OCI-LY3 (cell line): Measurements from ENCODE around the gene KLHL30.

Experiments
- H2AFZ ChIP-seq: fragments of 200-600, 300-600 bp; shearing (Covaris generic); 2 replicates; pipeline ENCODE4 v1.6.0; 2014; ENCODE audit warnings: antibody characterized with exemption, low read depth, low read length
- H3K27ac ChIP-seq: fragments of 200-600, 300-600 bp; sonication (generic); 2 replicates; pipeline ENCODE4 v1.5.1; 2014; ENCODE audit warnings: mild to moderate bottlenecking, low read length, moderate library complexity, mixed read lengths
- H3K27me3 ChIP-seq: fragments of 200-600, 300-600 bp; sonication (generic); 2 replicates; pipeline ENCODE4 v1.6.1; 2014; ENCODE audit warnings: low read depth, low read length, mixed read lengths
- H3K36me3 ChIP-seq: fragments of 200-600, 300-600 bp; sonication (generic); replicated peaks from 2 replicates; pipeline ENCODE3; 2014; ENCODE audit warnings: low read depth, low read length, mixed read lengths
- H3K4me1 ChIP-seq: fragments of 300-600, 200-600 bp; sonication (generic); 2 replicates; pipeline ENCODE4 v1.6.1; 2014; ENCODE audit warnings: low read length, mixed read lengths
- H3K4me2 ChIP-seq: fragments of 200-600, 300-600 bp; sonication (generic); 2 replicates; pipeline ENCODE4 v1.6.1; 2014; ENCODE audit warnings: low read length, mixed read lengths
- H3K4me3 ChIP-seq: fragments of 300-600, 200-600 bp; sonication (generic); 2 replicates; pipeline ENCODE4 v1.5.1; 2014; ENCODE audit warnings: antibody characterized with exemption, mild to moderate bottlenecking, low read length, moderate library complexity
- H3K79me2 ChIP-seq: fragments of 300-600, 200-600 bp; shearing (Covaris generic); 2 replicates; pipeline ENCODE4 v1.6.1; 2014; ENCODE audit warnings: mild to moderate bottlenecking, low read length, mixed read lengths
- H3K9ac ChIP-seq: fragments of 300-600, 200-600 bp; shearing (Covaris generic); 2 replicates; pipeline ENCODE4 v1.6.0; 2014; ENCODE audit warnings: mild to moderate bottlenecking, low read length, moderate library complexity
- H3K9me3 ChIP-seq: fragments of 200-600, 300-600 bp; shearing (Covaris generic); 2 replicates; pipeline ENCODE4 v1.6.1; 2014; ENCODE audit warnings: low read length, mixed read lengths; ENCODE audit not compliant: insufficient read depth
- H4K20me1 ChIP-seq: fragments of 200-600, 300-600 bp; sonication (generic); 2 replicates; pipeline ENCODE4 v1.6.1; 2016; ENCODE audit warnings: low read length, mixed read lengths; ENCODE audit not compliant: insufficient read depth
- EZH2phosphoT487 ChIP-seq: fragments of 200-600 bp; shearing (Covaris generic); IDR thresholded peaks from 2 replicates; pipeline ENCODE4 v1.6.1; 2018; ENCODE audit warnings: antibody characterized with exemption, mixed run types, low read depth
- TF ChIP-seq, protein P1 (sequence below): fragments of 200-600, 300-600 bp; sonication (generic); IDR thresholded peaks from 2 replicates; pipeline ENCODE4 v1.5.1; 2014; ENCODE audit warnings: antibody characterized with exemption, low read length, low read depth

KLHL30 gene

DNA sequence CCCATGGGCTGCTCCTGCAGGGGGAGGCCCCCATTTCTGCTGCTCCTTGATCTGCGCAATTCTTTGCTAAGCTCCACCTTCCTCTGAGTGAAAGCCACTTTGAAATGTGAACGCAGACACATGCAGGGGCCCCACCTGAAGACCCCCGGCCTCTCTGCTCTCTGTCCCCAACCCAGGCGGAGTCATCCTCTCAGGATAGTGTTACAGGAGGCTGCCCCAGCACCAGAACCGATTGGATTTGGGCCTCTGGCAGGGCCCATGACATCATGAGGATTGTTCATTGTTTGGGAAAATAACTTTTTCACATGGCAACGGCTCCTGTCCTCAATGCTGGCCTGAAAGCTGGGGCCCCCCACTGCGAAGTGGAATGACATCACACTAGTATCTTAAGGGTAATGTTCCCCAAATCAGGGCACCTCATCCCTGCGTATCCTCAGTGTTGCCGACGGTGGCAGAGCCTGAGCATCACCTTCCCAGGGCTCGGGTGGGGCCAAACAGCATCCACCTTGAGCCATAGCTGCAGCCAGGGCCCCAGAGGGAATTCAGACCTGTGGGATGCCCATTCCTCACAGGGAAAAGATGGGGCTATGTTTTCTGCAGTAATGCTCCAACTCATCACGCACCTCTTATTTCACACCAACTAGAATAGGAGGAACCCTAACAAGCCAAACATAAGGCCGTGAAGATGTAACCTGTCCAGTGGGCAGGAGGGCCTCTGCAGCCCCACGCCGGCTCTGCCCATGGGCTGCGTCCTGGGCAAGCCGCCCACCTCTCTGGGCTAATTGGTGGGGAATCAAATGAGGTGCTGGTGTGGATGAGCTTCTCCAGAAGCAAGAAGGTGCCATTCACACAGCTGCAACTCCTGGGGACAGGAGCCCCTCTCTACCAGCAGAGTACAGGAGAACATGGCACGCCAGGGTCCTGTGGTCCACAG lies 17.6 kb downstream of the KLHL30 start:
- Histone ChIP-seq H3K4me3 (no peak overlapping the region), H3K27me3 (no peaks in the 10 kb centered on the region), H3K9me3 (no peaks in the 10 kb centered on the region), H3K9ac (no peak overlapping the region), H3K4me2 (no peak overlapping the region), H2AFZ (no peak overlapping the region), H3K4me1 (peaks cover 14% of the 10 kb centered on the region), H3K27ac (no peak overlapping the region), H3K79me2 (no peaks in the 10 kb centered on the region), H4K20me1 (no peaks in the 10 kb centered on the region), H3K36me3 (no peaks in the 10 kb centered on the region)
- TF ChIP-seq, protein P1, sequence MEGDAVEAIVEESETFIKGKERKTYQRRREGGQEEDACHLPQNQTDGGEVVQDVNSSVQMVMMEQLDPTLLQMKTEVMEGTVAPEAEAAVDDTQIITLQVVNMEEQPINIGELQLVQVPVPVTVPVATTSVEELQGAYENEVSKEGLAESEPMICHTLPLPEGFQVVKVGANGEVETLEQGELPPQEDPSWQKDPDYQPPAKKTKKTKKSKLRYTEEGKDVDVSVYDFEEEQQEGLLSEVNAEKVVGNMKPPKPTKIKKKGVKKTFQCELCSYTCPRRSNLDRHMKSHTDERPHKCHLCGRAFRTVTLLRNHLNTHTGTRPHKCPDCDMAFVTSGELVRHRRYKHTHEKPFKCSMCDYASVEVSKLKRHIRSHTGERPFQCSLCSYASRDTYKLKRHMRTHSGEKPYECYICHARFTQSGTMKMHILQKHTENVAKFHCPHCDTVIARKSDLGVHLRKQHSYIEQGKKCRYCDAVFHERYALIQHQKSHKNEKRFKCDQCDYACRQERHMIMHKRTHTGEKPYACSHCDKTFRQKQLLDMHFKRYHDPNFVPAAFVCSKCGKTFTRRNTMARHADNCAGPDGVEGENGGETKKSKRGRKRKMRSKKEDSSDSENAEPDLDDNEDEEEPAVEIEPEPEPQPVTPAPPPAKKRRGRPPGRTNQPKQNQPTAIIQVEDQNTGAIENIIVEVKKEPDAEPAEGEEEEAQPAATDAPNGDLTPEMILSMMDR, result no peak
- TF ChIP-seq EZH2phosphoT487, result no peak

DNA sequence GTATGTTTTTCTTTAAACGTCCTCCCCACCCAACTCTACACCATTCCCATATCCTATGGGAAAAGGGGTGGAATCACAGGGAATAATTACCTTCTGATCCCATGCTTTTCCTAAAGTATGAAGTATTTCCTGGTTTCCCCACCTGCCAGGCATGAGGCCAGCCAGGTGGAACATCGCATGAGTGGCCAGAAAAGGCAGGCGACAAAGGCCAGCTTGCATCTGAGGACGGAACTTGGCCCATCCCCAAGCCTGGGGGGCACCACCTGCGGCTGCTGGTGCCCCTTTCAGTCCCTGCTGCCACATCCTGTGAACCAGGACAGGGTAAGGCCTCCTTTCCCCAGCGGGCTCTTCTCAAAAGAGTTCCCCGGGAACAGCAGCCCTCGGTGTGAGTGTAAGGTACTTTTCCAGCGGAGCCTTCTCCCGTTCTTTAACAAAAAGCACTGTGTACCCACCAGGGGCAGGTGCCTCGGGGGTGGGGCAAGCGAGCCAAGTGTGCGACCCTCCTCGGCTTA lies 19.1 kb downstream of the KLHL30 start:
- Histone ChIP-seq H3K4me2 (no peak overlapping the region), H3K36me3 (no peaks in the 10 kb centered on the region), H3K79me2 (no peaks in the 10 kb centered on the region), H3K4me3 (no peak overlapping the region), H3K9me3 (no peaks in the 10 kb centered on the region), H2AFZ (no peak overlapping the region), H3K4me1 (peaks cover 16% of the 10 kb centered on the region), H3K9ac (no peak overlapping the region), H3K27ac (no peak overlapping the region), H4K20me1 (no peaks in the 10 kb centered on the region), H3K27me3 (no peaks in the 10 kb centered on the region)
- TF ChIP-seq EZH2phosphoT487, result no peak
- TF ChIP-seq, protein P1, result no peak

DNA sequence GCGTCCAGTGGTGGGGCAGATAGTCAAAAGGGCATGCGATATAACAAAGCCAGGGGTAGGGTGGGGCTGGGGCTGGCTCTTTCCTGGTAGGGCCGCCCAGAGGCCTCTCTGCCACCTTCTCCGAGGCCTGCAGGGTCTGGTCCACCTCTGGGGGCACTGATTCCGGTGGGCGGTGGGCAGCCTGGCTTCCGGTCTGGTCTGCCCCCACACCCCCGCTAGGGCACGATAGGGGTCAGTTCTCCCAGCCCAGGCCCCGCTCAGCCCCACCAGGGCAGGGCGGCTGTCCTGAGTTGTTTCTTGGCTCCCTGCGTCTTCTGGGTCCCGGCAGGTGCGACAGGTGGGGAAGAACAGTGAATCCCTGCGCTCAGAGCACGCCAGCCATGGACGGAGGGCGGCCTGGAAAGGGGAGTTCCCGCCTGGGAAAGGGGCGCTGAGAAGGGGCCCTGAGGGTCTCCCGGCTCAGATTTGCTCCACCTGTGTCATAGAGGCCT lies 19.6 kb downstream of the KLHL30 start:
- no peak overlapping the region for H3K27ac ChIP-seq
- no peaks in the 10 kb centered on the region for H3K36me3 ChIP-seq
- no peak overlapping the region for H3K4me2 ChIP-seq
- H4K20me1 ChIP-seq, result no peaks in the 10 kb centered on the region
- H3K79me2 ChIP-seq, result no peaks in the 10 kb centered on the region
- H3K4me3 ChIP-seq, result no peak overlapping the region
- no peak overlapping the region for H2AFZ ChIP-seq
- peaks cover 16% of the 10 kb centered on the region for H3K4me1 ChIP-seq
- no peaks in the 10 kb centered on the region for H3K27me3 ChIP-seq
- TF ChIP-seq, protein P1, result no peak
- no peak for TF ChIP-seq EZH2phosphoT487
- no peaks in the 10 kb centered on the region for H3K9me3 ChIP-seq
- H3K9ac ChIP-seq, result no peak overlapping the region

DNA sequence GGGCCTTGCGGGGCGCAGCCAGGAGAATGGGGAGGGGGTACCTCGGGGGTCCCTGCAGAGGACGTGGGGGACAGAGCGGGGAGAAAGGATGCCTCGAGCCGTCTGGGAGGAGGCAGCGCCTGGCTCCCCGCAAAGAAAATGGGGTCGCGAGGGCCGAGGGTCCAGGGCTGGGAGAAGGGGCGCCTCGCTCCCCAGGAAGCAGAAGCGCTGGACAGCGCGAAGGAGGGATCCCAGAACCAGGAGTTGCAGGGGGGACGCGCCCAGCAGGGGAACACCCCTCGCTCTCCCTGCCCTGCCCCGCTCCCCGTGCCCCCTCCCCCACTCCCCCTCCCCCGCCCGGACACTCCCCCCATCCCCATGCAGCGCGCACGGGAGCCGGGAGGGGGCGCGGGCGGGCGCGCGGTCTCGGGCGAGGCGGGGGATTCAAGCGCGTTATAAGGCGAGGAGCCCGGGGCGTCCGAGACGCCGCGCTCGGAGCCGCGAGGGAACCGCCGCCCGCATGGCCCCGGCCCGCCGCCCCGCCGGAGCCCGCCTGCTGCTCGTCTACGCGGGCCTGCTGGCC lies 20.1 kb downstream of the KLHL30 start, which contains the start of gene ERFE:
TSS of gene ERFE (plus strand) at position 462 of the 562 bp plus-strand sequence. CDS start at position 500, 38 bp downstream.
- Histone ChIP-seq H3K27me3 (no peaks in the 10 kb centered on the region), H3K9ac (peak within 1 kb of the TSS; percentile 72), H3K36me3 (no peaks in the 10 kb centered on the region), H4K20me1 (no peaks in the 10 kb centered on the region), H3K79me2 (no peaks in the 10 kb centered on the region), H3K9me3 (no peaks in the 10 kb centered on the region), H2AFZ (peak within 1 kb of the TSS; percentile 77; the same call in 1 of the 2 replicates), H3K4me2 (peak within 1 kb of the TSS; percentile 96), H3K27ac (no peak within 1 kb of the TSS), H3K4me1 (peaks cover 16% of the 10 kb centered on the region), H3K4me3 (peak within 1 kb of the TSS; percentile 92)
- TF ChIP-seq, protein P1, result no peak
- TF ChIP-seq EZH2phosphoT487, result no peak
